HCT116 (cell line): ENCODE results near the gene PKDCC. TPM values are rescaled to one million over a fixed set of nuclear protein-coding genes. Genes with fewer than 3 reads are reported as not detected.

Experiments
- ATAC-seq: fragments of 200-7000 bp; cut with Tn5 transposase; 2 replicates; pipeline ENCODE4 v1.9.1; 2020; ENCODE audit warnings: mild to moderate bottlenecking, moderate library complexity
- BruUV-seq: library from RNA; stranded (reverse); fragments of 400-500 nt; replicated peaks from 2 replicates; lab custom pipeline; 2021; lab: Mats Ljungman, UMichigan
- CTCF ChIA-PET: fragments of 300-600 bp; sonication (Branson Sonifier 250); formaldehyde crosslinking; loops from one replicate; lab custom pipeline; 2021; ENCODE audit warnings: antibody characterized with exemption; lab: Charles Lee
- POLR2A ChIA-PET: fragments of 300-600, 350-600 bp; sonication (Branson Sonifier 250); formaldehyde crosslinking; loops from one replicate; lab custom pipeline; 2021; ENCODE audit warnings: antibody characterized with exemption; lab: Charles Lee
- RAD21 ChIA-PET, 2 experiments: fragments of 300-600 bp; sonication (Branson Sonifier 250); formaldehyde crosslinking; loops; one replicate each; lab custom pipeline; 2023; ENCODE audit warnings: low total read pairs in 2 of 2; ENCODE audit not compliant: uncharacterized antibody in 2 of 2, unreplicated experiment in 2 of 2, low non-redundant PET in 1 of 2; lab: Charles Lee
- DNase-seq: peaks from one replicate; pipeline ENCODE4 v3.0.0-alpha.2; 2010; ENCODE audit warnings: low read depth, low spot score
- H2AFZ ChIP-seq: fragments of 200-600 bp; shearing (Covaris generic), sonication (generic); 2 replicates; pipeline ENCODE4 v1.6.1; 2017; ENCODE audit warnings: low read depth, mixed run types, mixed read lengths, antibody characterized with exemption, low read length; ENCODE audit not compliant: poor library complexity, severe bottlenecking
- H3K27ac ChIP-seq: 2 replicates; pipeline ENCODE4 v1.5.1; 2012; ENCODE audit warnings: low read depth, low read length
- H3K27me3 ChIP-seq: fragments of 200-600 bp; sonication (generic); 2 replicates; pipeline ENCODE4 v1.6.1; 2016; ENCODE audit warnings: mixed run types, low read length, mixed read lengths; ENCODE audit not compliant: insufficient read depth
- H3K36me3 ChIP-seq, 2 experiments: fragments of 200-500 bp in 1 of 2; fragments of 200-600 bp in 1 of 2; sonication (Bioruptor generic) in 1 of 2; sonication (generic) in 1 of 2; 2 replicates each; pipeline versions ENCODE4 v1.5.1 to v1.6.1; 2014 to 2016; ENCODE audit warnings: low read length in 2 of 2, inconsistent platforms in 1 of 2, mixed read lengths in 1 of 2, mixed run types in 1 of 2; ENCODE audit not compliant: insufficient read depth in 2 of 2, control insufficient read depth in 1 of 2
- H3K4me1 ChIP-seq, 2 experiments: fragments of 200-600 bp in 1 of 2; sonication (generic) in 1 of 2; 2 replicates each; pipeline versions ENCODE4 v1.5.1 to v1.6.1; 2012 to 2017; ENCODE audit warnings: low read length in 2 of 2, inconsistent platforms in 1 of 2, mild to moderate bottlenecking in 1 of 2, mixed read lengths in 1 of 2, mixed run types in 1 of 2, moderate library complexity in 1 of 2; ENCODE audit not compliant: insufficient read depth in 2 of 2, control insufficient read depth in 1 of 2
- H3K4me2 ChIP-seq: fragments of 200-600 bp; sonication (generic); 2 replicates; pipeline ENCODE4 v1.6.1; 2017; ENCODE audit warnings: mixed run types, low read length, mixed read lengths
- H3K4me3 ChIP-seq, 2 experiments: fragments of 200-600 bp in 1 of 2; sonication (generic) in 1 of 2; replicated peaks in 1 of 2; 2 replicates each; pipeline ENCODE4 v1.5.1; 2011 to 2016; ENCODE audit warnings: low read length in 2 of 2, control low read depth in 1 of 2, low read depth in 1 of 2, mild to moderate bottlenecking in 1 of 2, mixed read lengths in 1 of 2, mixed run types in 1 of 2
- H3K79me2 ChIP-seq: fragments of 200-600 bp; sonication (generic); 2 replicates; pipeline ENCODE4 v1.6.1; 2017; ENCODE audit warnings: mild to moderate bottlenecking, mixed run types, low read length, moderate library complexity, mixed read lengths; ENCODE audit not compliant: insufficient read depth
- H3K9ac ChIP-seq: fragments of 200-600 bp; sonication (generic); 2 replicates; pipeline ENCODE4 v1.6.1; 2016; ENCODE audit warnings: low read length, mixed read lengths
- H3K9me2 ChIP-seq: fragments of 200-600 bp; sonication (generic), shearing (Covaris generic); 2 replicates; pipeline ENCODE4 v1.6.1; 2017; ENCODE audit warnings: mixed run types, mild to moderate bottlenecking, moderate library complexity; ENCODE audit not compliant: insufficient read depth
- H3K9me3 ChIP-seq, 2 experiments: fragments of 200-500 bp in 1 of 2; fragments of 200-600 bp in 1 of 2; sonication (Bioruptor generic) in 1 of 2; sonication (generic) in 1 of 2; 2 replicates each; pipeline ENCODE4 v1.6.1; 2014 to 2017; ENCODE audit warnings: low read length in 2 of 2, mixed read lengths in 2 of 2, inconsistent platforms in 1 of 2, low read depth in 1 of 2, mild to moderate bottlenecking in 1 of 2, mixed run types in 1 of 2, moderate library complexity in 1 of 2; ENCODE audit not compliant: control insufficient read depth in 1 of 2, insufficient read depth in 1 of 2
- H4K20me1 ChIP-seq: fragments of 200-600 bp; sonication (generic), shearing (Covaris generic); 2 replicates; pipeline ENCODE4 v1.6.1; 2017; ENCODE audit warnings: mixed run types, mild to moderate bottlenecking, moderate library complexity; ENCODE audit not compliant: insufficient read depth
- EZH2phosphoT487 ChIP-seq: fragments of 200-600 bp; IDR thresholded peaks from 2 replicates; pipeline ENCODE4 v1.6.1; 2018; ENCODE audit warnings: antibody characterized with exemption, borderline replicate concordance
- JUND ChIP-seq: IDR thresholded peaks from 2 replicates; pipeline ENCODE4 v1.6.1; 2012
- RAD21 ChIP-seq: IDR thresholded peaks from 2 replicates; pipeline ENCODE4 v1.6.1; 2012; ENCODE audit warnings: low read depth, mild to moderate bottlenecking
- YY1 ChIP-seq: IDR thresholded peaks from 2 replicates; pipeline ENCODE4 v1.6.1; 2011; ENCODE audit warnings: low read length, low read depth, moderate library complexity, mild to moderate bottlenecking; ENCODE audit not compliant: insufficient replicate concordance; ENCODE audit errors: extremely low read depth
- intact Hi-C: fragments of 100-400 bp; cut with micrococcal nuclease; formaldehyde crosslinking; loops from 2 replicates; pipeline ENCODE4 v1.10.0; 2022
- total RNA-seq: library from RNA; stranded (reverse); gene quantifications from one replicate; pipeline ENCODE4 v1.2.1, GENCODE V29; 2021; ENCODE audit not compliant: unreplicated experiment
- TF ChIP-seq, protein P1 (sequence below), 3 experiments: fragments of 200-600 bp in 1 of 3; sonication (generic) in 1 of 3; IDR thresholded peaks in 2 of 3; conservative IDR thresholded peaks in 1 of 3; 2 replicates each; pipeline ENCODE4 v1.5.1; 2012 to 2017; ENCODE audit warnings: low read depth in 2 of 3, low read length in 2 of 3, antibody characterized with exemption in 1 of 3, borderline replicate concordance in 1 of 3, control low read depth in 1 of 3, mild to moderate bottlenecking in 1 of 3, mixed read lengths in 1 of 3, mixed run types in 1 of 3, moderate library complexity in 1 of 3; ENCODE audit not compliant: insufficient read depth in 1 of 3
- TF ChIP-seq, protein P2 (sequence below): IDR thresholded peaks from 2 replicates; pipeline ENCODE4 v1.6.1; 2011; ENCODE audit warnings: mild to moderate bottlenecking, low read length, moderate library complexity; ENCODE audit not compliant: insufficient replicate concordance; ENCODE audit errors: extremely low read depth
- TF ChIP-seq, protein P3 (sequence below): IDR thresholded peaks from 2 replicates; pipeline ENCODE4 v1.6.1; 2012; ENCODE audit warnings: low read depth

PKDCC gene
- total RNA-seq, 1 experiment from 2014 or later: 0.84 TPM

DNA sequence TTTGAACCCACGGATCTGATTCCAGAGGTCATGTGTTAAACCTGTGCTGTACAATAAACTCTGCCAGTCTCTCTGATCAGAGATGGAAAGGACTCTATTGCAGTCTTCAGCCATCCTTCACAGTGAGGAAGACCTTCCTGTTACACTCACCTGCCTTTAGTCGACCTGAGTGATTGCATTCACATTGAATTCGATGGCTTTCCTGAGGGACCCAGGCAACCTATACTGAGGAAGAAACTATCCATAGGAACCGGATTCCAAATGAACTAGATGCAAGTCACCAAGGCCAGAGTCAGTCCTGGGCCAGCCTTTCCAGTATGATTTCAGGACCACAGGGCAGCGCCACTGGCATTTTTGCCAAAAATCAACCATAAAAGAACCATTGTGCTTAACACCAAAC is 56.8 kb downstream of the PKDCC start:
- H3K79me2 ChIP-seq: no peaks in the 10 kb centered on the region
- no peaks in the 10 kb centered on the region for H3K9me3 ChIP-seq
- no peak overlapping the region for H3K9ac ChIP-seq
- CTCF ChIA-PET: no interaction called here
- no peaks in the 10 kb centered on the region for H3K36me3 ChIP-seq
- no peaks in the 10 kb centered on the region for H3K4me1 ChIP-seq
- H3K4me2 ChIP-seq: no peak overlapping the region
- 0 out of 2 replicates have a peak, but pooled peaks cover 6% of the 10 kb centered on the region for H3K27me3 ChIP-seq
- no peak overlapping the region for H2AFZ ChIP-seq
- no peak for ATAC-seq
- DNase-seq: no peak
- POLR2A ChIA-PET: no interaction called here
- no peaks in the 10 kb centered on the region for H4K20me1 ChIP-seq
- H3K9me2 ChIP-seq: no peaks in the 10 kb centered on the region
- BruUV-seq: no TSS peak
- intact Hi-C loops: no loop called here
- H3K27ac ChIP-seq: no peak overlapping the region
- RAD21 ChIA-PET: no interaction called here
- TF ChIP-seq, protein P1, sequence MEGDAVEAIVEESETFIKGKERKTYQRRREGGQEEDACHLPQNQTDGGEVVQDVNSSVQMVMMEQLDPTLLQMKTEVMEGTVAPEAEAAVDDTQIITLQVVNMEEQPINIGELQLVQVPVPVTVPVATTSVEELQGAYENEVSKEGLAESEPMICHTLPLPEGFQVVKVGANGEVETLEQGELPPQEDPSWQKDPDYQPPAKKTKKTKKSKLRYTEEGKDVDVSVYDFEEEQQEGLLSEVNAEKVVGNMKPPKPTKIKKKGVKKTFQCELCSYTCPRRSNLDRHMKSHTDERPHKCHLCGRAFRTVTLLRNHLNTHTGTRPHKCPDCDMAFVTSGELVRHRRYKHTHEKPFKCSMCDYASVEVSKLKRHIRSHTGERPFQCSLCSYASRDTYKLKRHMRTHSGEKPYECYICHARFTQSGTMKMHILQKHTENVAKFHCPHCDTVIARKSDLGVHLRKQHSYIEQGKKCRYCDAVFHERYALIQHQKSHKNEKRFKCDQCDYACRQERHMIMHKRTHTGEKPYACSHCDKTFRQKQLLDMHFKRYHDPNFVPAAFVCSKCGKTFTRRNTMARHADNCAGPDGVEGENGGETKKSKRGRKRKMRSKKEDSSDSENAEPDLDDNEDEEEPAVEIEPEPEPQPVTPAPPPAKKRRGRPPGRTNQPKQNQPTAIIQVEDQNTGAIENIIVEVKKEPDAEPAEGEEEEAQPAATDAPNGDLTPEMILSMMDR (IDR thresholded peaks at IDR 0.05 in 2 of 3, conservative IDR thresholded peaks at IDR 0.05 in 1 of 3; ENCODE audit: borderline replicate concordance in 1 of 3, insufficient read depth in 1 of 3, low read depth in 2 of 3, low read length in 2 of 3): no peak
- no peak for TF ChIP-seq YY1
- no peak overlapping the region for H3K4me3 ChIP-seq

DNA sequence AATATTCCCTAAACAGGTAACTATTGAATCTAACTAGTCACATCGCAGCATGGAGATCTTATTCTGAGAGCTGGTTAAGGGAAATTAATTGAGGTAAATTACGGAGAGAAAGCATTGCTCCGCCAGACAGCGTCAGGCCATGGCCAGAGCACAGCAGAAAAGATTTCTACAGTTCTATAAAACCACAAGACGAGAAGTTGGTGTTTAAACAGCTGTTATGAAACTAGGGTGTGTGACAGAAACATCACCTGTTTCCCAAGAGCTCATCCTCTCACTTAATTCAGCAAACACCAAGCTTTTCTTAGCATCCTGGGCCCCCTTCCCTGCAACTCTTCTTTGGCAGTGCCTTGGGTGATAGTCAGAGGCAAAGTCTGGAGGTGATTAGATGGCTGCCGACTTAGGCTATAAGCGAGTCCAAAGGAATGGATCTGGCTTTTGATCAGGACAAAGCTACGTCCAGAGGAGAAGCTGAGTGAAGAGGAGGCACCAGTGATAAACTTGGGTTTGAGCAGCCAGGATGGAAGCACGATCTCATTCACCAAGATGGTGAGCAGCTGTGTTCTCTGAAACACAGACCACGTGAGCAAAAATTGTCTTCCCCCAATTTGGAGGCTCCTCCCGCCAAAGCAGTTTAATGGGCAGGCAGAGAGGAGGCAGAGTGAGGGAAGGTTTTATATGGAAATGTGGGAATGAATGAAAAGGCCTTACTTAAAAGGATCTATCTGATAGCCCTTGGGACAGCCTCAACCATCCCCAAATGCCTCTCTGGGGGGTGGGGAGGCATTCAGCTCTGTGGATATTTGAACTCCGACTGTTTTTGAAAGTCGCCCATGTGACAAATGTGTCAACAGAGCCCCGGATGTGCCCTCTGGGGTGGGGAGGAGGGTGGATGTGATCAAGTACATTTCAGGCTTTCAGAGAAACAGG is 57.8 kb downstream of the PKDCC start:
- BruUV-seq: no TSS peak
- no peak for ATAC-seq
- H3K27me3 ChIP-seq: 0 out of 2 replicates have a peak, but pooled peaks cover 6% of the 10 kb centered on the region
- TF ChIP-seq EZH2phosphoT487: no peak
- TF ChIP-seq, protein P2, sequence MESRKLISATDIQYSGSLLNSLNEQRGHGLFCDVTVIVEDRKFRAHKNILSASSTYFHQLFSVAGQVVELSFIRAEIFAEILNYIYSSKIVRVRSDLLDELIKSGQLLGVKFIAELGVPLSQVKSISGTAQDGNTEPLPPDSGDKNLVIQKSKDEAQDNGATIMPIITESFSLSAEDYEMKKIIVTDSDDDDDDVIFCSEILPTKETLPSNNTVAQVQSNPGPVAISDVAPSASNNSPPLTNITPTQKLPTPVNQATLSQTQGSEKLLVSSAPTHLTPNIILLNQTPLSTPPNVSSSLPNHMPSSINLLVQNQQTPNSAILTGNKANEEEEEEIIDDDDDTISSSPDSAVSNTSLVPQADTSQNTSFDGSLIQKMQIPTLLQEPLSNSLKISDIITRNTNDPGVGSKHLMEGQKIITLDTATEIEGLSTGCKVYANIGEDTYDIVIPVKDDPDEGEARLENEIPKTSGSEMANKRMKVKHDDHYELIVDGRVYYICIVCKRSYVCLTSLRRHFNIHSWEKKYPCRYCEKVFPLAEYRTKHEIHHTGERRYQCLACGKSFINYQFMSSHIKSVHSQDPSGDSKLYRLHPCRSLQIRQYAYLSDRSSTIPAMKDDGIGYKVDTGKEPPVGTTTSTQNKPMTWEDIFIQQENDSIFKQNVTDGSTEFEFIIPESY: no peak
- no peak for TF ChIP-seq RAD21
- no peak for TF ChIP-seq JUND
- TF ChIP-seq, protein P3, sequence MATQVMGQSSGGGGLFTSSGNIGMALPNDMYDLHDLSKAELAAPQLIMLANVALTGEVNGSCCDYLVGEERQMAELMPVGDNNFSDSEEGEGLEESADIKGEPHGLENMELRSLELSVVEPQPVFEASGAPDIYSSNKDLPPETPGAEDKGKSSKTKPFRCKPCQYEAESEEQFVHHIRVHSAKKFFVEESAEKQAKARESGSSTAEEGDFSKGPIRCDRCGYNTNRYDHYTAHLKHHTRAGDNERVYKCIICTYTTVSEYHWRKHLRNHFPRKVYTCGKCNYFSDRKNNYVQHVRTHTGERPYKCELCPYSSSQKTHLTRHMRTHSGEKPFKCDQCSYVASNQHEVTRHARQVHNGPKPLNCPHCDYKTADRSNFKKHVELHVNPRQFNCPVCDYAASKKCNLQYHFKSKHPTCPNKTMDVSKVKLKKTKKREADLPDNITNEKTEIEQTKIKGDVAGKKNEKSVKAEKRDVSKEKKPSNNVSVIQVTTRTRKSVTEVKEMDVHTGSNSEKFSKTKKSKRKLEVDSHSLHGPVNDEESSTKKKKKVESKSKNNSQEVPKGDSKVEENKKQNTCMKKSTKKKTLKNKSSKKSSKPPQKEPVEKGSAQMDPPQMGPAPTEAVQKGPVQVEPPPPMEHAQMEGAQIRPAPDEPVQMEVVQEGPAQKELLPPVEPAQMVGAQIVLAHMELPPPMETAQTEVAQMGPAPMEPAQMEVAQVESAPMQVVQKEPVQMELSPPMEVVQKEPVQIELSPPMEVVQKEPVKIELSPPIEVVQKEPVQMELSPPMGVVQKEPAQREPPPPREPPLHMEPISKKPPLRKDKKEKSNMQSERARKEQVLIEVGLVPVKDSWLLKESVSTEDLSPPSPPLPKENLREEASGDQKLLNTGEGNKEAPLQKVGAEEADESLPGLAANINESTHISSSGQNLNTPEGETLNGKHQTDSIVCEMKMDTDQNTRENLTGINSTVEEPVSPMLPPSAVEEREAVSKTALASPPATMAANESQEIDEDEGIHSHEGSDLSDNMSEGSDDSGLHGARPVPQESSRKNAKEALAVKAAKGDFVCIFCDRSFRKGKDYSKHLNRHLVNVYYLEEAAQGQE: no peak
- H3K9me2 ChIP-seq: no peaks in the 10 kb centered on the region
- no peak overlapping the region for H3K4me3 ChIP-seq
- H2AFZ ChIP-seq: no peak overlapping the region
- H3K36me3 ChIP-seq: no peaks in the 10 kb centered on the region
- RAD21 ChIA-PET: no interaction called here
- no peaks in the 10 kb centered on the region for H3K9me3 ChIP-seq
- H3K27ac ChIP-seq: no peak overlapping the region
- no peaks in the 10 kb centered on the region for H3K79me2 ChIP-seq
- H3K9ac ChIP-seq: no peak overlapping the region
- no peaks in the 10 kb centered on the region for H4K20me1 ChIP-seq
- H3K4me2 ChIP-seq: no peak overlapping the region
- intact Hi-C loops: no loop called here
- POLR2A ChIA-PET: no interaction called here
- CTCF ChIA-PET: interaction anchor here (1.1 kb wide), 1 partner anchor 10 kb away, joined by 3 read pairs; no protein-coding TSS in a partner anchor
- DNase-seq: no peak
- H3K4me1 ChIP-seq: no peaks in the 10 kb centered on the region
